ENCODE measurements around the gene TUNAR.

- no peak for TF ChIP-seq CEBPB (IDR thresholded peaks at IDR 0.05)
- no peak for TF ChIP-seq RAD21 (IDR thresholded peaks at IDR 0.05; ENCODE audit: low read depth)
- no peak for TF ChIP-seq TEAD4 (IDR thresholded peaks at IDR 0.05)
- TF ChIP-seq NFIC (IDR thresholded peaks at IDR 0.05): no peak
- TF ChIP-seq EGR1 (IDR thresholded peaks at IDR 0.05): no peak
- no peak for TF ChIP-seq TAF1 (IDR thresholded peaks at IDR 0.05; ENCODE audit: low read depth)
- no peak for TF ChIP-seq FOXM1 (IDR thresholded peaks at IDR 0.05; ENCODE audit: borderline replicate concordance, low read depth)
- no peak for TF ChIP-seq CREB1 (IDR thresholded peaks at IDR 0.05; ENCODE audit: low read depth)
- no peak for TF ChIP-seq EP300 (IDR thresholded peaks at IDR 0.05; ENCODE audit: borderline replicate concordance)
- no peak for TF ChIP-seq ZBTB7A (IDR thresholded peaks at IDR 0.05; ENCODE audit: low read depth)
- TF ChIP-seq MAX (IDR thresholded peaks at IDR 0.05): no peak
- TF ChIP-seq, protein P1, sequence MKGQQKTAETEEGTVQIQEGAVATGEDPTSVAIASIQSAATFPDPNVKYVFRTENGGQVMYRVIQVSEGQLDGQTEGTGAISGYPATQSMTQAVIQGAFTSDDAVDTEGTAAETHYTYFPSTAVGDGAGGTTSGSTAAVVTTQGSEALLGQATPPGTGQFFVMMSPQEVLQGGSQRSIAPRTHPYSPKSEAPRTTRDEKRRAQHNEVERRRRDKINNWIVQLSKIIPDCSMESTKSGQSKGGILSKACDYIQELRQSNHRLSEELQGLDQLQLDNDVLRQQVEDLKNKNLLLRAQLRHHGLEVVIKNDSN (IDR thresholded peaks at IDR 0.05): no peak
- TF ChIP-seq, protein P2, sequence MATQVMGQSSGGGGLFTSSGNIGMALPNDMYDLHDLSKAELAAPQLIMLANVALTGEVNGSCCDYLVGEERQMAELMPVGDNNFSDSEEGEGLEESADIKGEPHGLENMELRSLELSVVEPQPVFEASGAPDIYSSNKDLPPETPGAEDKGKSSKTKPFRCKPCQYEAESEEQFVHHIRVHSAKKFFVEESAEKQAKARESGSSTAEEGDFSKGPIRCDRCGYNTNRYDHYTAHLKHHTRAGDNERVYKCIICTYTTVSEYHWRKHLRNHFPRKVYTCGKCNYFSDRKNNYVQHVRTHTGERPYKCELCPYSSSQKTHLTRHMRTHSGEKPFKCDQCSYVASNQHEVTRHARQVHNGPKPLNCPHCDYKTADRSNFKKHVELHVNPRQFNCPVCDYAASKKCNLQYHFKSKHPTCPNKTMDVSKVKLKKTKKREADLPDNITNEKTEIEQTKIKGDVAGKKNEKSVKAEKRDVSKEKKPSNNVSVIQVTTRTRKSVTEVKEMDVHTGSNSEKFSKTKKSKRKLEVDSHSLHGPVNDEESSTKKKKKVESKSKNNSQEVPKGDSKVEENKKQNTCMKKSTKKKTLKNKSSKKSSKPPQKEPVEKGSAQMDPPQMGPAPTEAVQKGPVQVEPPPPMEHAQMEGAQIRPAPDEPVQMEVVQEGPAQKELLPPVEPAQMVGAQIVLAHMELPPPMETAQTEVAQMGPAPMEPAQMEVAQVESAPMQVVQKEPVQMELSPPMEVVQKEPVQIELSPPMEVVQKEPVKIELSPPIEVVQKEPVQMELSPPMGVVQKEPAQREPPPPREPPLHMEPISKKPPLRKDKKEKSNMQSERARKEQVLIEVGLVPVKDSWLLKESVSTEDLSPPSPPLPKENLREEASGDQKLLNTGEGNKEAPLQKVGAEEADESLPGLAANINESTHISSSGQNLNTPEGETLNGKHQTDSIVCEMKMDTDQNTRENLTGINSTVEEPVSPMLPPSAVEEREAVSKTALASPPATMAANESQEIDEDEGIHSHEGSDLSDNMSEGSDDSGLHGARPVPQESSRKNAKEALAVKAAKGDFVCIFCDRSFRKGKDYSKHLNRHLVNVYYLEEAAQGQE (IDR thresholded peaks at IDR 0.05; ENCODE audit: low read depth): no peak
These were observed 46.2 kb upstream of the TUNAR start for GRCh38 chr14:95830386-95830785.

Data from Ishikawa (cell line).